ENCODE measurements around the gene RANBP9. TPM values are rescaled to one million over a fixed set of nuclear protein-coding genes. Genes with fewer than 3 reads are reported as not detected.

The RANBP9 gene
- total and polyA plus RNA-seq, 2 experiments from 2014 or later: 12.1 to 31.8 TPM

DNA sequence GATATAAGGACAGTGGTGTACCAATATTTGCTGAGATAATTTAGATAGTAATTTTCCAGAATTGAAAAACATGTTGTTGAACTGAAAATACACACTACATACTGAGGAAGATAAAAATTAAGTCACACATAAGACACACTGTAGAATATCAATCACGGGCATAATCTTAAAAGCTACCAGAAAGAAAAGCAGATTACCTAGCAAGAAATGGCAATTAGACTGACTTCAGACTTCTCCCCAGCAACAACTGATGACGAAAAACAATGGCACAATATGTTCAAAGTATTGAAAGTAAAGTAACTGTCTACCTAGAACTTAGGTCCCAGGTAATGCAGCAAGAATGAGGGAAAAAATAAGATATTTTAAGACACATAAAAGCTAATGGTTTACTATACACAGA, 50.0 kb downstream of the RANBP9 start:
- Mint-ChIP-seq H3K36me3 (ENCODE audit: low read depth) (no peaks in the 10 kb centered on the region), H3K4me3 (no peak overlapping the region), H3K9me3 (no peaks in the 10 kb centered on the region), H3K27ac (no peak overlapping the region), H3K27me3 (ENCODE audit: insufficient read depth, low read depth, poor library complexity) (no peaks in the 10 kb centered on the region), H3K4me1 (peaks cover 30% of the 10 kb centered on the region)
- no peaks in the 10 kb centered on the region for H3K36me3 ChIP-seq (ENCODE audit: insufficient read depth)
- H3K27ac ChIP-seq (ENCODE audit: low read depth): no peak overlapping the region
- no peak for TF ChIP-seq ZNF114 (CRISPR knock-in tag; IDR thresholded peaks at IDR 0.05)
- no peak for TF ChIP-seq JUNB (IDR thresholded peaks at IDR 0.05; ENCODE audit: unreplicated experiment)
- no peak for TF ChIP-seq EZH2phosphoT487 (IDR thresholded peaks at IDR 0.05; ENCODE audit: unreplicated experiment)
- TF ChIP-seq, protein P1, sequence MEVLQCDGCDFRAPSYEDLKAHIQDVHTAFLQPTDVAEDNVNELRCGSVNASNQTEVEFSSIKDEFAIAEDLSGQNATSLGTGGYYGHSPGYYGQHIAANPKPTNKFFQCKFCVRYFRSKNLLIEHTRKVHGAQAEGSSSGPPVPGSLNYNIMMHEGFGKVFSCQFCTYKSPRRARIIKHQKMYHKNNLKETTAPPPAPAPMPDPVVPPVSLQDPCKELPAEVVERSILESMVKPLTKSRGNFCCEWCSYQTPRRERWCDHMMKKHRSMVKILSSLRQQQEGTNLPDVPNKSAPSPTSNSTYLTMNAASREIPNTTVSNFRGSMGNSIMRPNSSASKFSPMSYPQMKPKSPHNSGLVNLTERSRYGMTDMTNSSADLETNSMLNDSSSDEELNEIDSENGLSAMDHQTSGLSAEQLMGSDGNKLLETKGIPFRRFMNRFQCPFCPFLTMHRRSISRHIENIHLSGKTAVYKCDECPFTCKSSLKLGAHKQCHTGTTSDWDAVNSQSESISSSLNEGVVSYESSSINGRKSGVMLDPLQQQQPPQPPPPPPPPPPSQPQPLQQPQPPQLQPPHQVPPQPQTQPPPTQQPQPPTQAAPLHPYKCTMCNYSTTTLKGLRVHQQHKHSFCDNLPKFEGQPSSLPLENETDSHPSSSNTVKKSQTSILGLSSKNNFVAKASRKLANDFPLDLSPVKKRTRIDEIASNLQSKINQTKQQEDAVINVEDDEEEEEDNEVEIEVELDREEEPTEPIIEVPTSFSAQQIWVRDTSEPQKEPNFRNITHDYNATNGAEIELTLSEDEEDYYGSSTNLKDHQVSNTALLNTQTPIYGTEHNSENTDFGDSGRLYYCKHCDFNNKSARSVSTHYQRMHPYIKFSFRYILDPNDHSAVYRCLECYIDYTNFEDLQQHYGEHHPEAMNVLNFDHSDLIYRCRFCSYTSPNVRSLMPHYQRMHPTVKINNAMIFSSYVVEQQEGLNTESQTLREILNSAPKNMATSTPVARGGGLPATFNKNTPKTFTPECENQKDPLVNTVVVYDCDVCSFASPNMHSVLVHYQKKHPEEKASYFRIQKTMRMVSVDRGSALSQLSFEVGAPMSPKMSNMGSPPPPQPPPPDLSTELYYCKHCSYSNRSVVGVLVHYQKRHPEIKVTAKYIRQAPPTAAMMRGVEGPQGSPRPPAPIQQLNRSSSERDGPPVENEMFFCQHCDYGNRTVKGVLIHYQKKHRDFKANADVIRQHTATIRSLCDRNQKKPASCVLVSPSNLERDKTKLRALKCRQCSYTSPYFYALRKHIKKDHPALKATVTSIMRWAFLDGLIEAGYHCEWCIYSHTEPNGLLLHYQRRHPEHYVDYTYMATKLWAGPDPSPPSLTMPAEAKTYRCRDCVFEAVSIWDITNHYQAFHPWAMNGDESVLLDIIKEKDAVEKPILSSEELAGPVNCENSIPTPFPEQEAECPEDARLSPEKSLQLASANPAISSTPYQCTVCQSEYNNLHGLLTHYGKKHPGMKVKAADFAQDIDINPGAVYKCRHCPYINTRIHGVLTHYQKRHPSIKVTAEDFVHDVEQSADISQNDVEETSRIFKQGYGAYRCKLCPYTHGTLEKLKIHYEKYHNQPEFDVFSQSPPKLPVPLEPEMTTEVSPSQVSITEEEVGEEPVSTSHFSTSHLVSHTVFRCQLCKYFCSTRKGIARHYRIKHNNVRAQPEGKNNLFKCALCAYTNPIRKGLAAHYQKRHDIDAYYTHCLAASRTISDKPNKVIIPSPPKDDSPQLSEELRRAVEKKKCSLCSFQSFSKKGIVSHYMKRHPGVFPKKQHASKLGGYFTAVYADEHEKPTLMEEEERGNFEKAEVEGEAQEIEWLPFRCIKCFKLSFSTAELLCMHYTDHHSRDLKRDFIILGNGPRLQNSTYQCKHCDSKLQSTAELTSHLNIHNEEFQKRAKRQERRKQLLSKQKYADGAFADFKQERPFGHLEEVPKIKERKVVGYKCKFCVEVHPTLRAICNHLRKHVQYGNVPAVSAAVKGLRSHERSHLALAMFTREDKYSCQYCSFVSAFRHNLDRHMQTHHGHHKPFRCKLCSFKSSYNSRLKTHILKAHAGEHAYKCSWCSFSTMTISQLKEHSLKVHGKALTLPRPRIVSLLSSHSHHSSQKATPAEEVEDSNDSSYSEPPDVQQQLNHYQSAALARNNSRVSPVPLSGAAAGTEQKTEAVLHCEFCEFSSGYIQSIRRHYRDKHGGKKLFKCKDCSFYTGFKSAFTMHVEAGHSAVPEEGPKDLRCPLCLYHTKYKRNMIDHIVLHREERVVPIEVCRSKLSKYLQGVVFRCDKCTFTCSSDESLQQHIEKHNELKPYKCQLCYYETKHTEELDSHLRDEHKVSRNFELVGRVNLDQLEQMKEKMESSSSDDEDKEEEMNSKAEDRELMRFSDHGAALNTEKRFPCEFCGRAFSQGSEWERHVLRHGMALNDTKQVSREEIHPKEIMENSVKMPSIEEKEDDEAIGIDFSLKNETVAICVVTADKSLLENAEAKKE (CRISPR knock-in tag; IDR thresholded peaks at IDR 0.05): no peak
- TF ChIP-seq NANOG (IDR thresholded peaks at IDR 0.05; ENCODE audit: borderline replicate concordance): no peak
- no peak for TF ChIP-seq CTCF (conservative IDR thresholded peaks at IDR 0.05; ENCODE audit: low read depth in 2 of 2)
- TF ChIP-seq ZNF331 (CRISPR knock-in tag; IDR thresholded peaks at IDR 0.05; ENCODE audit: low read depth): no peak
- TF ChIP-seq POLR2AphosphoS5 (IDR thresholded peaks at IDR 0.05; ENCODE audit: low read depth): no peak
- no peaks in the 10 kb centered on the region for H3K27me3 ChIP-seq (ENCODE audit: insufficient read depth)
- H4K20me1 ChIP-seq (replicated peaks; ENCODE audit: insufficient read depth): peaks cover 6% of the 10 kb centered on the region
- peaks cover 13% of the 10 kb centered on the region; the same call in 1 of the 2 replicates for H3K4me1 ChIP-seq (ENCODE audit: insufficient read depth)
- DNase-seq (ENCODE audit: low spot score) (no peak), ATAC-seq (no peak)
- no peak overlapping the region for H2AFZ ChIP-seq
- no peaks in the 10 kb centered on the region for H3F3A ChIP-seq (replicated peaks; ENCODE audit: low read depth)
- H3K4me3 ChIP-seq: no peak overlapping the region
- peaks cover 83% of the 10 kb centered on the region for H3K79me2 ChIP-seq (replicated peaks; ENCODE audit: insufficient read depth)
- no peak overlapping the region for H3K4me2 ChIP-seq
- H3K9me2 ChIP-seq (ENCODE audit: insufficient read depth): no peaks in the 10 kb centered on the region
